ENCODE measurements around the gene VAPA.

The VAPA gene

DNA sequence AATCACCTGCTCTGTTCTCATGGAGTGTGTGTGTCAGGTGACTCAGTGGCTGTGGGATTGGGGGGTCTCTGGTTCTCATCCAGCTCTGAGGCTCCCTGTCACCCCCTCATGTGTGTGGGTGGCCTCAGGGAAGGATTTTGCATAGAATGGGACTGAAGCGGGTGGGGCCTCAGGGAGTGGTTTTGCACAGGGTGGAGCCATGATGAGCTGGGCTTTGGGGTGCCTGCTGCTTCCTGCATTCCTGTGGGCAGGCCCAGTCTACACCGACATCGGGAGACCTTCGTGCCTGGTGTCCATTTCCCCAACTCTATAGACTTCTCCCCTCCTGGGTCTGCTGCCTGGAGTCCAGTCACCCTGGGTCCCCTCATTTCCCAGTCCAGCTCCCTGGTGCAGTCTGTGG is 59.7 kb downstream of the VAPA start:
- no peak for DNase-seq (ENCODE audit: low read depth in 2 of 2)

DNA sequence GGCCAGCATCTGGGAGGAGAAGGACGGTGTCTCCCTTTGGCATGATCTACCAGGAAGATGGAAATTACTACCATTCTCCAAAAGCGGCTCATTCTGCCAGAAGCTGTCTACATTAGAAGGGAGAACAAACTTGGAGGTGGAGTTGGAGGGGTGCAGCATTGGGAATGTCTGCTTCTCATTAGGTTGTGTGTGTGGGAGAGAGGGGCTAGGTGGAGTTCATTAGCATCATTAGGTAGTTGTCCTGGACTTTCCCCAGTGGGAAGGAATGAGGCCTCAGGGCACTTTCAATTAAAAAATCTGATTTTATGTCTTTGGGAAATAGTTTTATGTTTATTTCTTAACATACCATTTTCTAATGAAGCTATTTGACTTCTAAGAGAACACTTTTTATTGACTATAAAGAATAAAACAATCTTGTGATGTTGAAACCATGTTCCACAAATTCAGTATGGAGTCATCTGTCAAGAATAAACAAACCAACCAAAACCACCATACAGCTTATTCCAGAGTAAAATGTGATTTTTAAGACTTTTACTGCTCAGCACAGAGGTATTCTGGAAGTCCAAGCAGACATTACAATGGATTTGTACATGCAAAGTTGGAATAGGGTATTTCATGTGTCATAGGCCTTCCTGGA is 60.6 kb downstream of the VAPA start:
- DNase-seq (ENCODE audit: low read depth in 2 of 2), result no peak

DNA sequence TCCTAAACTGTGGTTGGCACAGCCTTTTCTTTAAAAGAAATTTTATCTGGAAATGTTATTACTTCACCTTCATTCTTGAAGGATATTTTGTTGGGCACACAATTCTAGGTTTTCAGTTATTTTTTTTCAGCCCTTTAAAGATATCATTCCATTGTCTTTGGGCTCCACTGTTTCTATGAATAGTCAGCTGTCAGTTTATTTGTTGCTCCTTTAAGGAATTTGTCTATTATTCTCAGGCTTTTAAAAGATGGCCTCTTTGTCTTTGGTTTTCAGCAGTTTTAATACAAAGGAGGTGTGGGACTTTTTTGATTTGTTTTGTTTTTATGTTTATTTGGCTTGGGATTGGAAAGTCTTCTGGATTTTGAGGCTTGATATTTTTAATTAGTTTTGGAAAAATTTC is 61.8 kb downstream of the VAPA start:
- no peak for DNase-seq (ENCODE audit: low read depth in 2 of 2)

DNA sequence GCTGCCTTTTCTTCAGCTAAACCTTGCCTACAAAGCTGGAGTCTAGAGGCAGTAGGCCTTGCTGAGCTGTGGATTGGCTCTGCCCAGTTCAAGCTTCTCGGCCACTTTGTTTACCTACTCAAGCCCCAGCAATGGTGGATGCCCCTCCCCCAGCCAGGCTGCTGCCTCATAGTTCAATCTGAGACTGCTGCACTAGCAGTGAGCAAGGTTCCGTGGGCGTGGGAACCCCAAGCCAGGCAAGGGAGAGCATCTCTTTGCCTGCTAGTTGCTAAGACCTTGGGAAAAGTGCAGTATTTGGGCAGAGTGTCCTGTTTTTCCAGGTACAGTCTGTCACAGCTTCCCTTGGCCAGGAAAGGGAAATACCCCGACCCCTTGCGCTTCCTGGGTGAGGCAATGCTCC is 68.9 kb downstream of the VAPA start:
- DNase-seq (ENCODE audit: low read depth in 2 of 2), result no peak

DNA sequence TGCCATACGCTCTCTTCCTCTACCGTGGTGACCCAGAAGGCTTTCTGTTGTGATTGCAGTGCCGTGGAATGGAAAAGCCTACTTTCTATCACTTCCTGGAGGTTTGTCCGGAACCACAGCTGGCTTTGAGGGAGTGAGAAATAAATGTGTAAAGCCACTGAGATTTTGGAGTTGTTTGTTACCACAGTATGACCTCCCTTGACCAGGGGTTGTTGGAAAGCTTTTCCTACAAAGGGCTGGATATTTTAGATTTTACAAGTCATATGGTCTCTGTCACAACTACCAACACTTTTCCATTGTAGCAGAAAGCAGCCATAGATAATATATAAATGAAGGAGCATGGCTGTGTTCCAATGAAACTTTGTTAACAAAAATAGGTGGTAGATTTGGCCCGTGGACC is 70.3 kb downstream of the VAPA start:
- DNase-seq (ENCODE audit: low read depth in 2 of 2), result no peak

DNA sequence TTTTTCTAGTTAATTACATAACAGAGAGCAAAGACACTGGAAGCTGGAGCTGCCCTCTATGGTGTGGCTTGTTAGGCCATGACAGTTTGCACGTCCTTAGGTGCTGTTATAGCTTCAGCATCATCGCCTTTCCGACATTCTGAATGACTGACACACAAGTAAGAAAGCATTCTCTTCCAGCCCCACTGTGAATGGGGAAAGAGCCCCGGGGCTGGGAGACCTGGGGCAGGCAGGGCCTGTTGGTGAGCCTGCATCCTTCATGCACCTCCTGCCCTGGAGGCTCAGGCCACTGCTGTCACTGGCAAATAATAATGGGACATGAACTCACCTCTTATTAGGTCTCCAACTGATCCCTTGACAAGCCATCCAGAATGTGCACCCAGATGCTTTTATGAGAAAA is 71.8 kb downstream of the VAPA start:
- no peak for DNase-seq (ENCODE audit: low read depth in 2 of 2)

DNA sequence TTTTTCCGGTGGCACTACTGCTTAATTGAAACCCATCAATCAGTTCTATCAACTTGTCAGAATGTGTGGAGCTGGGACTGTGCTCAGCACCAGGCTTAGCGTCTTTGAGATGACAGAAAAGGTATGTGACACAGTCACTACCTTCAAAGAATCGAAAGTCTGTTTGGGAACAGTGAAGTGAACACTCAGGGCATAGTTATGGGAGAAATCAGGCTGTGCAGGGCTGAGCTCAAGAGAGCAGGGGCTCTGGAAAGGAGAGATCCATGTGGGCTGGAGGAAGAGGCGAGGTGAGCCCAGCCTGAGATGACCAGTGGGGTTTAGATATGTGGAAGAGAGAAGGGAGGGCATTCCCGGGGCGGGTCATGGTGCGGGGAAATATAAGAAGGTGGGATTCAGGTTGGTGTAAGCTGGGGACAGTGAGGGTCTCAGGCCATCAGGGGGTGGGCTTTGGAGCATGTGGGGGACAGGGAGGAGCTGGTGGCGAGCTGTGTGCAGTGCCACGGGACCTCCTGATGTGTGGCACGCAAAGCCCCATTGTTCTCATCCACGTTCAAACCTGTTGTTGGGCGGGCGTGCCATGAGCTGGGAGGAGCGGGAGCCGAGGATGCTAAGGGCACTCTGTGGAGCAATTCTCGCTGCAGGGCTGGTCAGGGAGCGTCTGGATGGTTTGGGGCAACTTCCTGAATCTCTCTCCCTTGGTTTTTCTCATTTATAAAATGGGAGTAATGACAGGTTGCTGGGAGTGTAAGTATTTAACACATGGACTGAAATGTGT is 72.5 kb downstream of the VAPA start:
- no peak for DNase-seq (ENCODE audit: low read depth in 2 of 2)

DNA sequence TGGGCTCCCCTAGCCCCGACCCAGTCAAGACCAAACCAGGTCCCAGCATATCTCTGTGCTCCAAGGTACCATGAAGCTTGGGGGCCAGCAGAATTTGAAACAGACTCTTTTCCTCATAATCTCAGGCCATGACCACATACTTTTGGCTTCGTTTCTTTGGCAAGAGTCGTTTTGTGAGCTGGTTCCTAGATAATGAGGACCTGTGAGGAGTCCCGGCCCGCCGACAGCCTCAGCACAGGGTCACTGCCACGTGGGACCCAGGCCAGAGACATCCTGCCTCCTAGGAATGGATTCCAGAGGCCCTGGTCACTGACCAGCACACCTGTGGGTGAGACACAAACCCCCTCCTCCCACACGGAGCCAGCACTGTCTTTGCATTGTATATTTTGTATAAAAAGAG is 73.5 kb downstream of the VAPA start:
- DNase-seq (ENCODE audit: low read depth in 2 of 2), result no peak

DNA sequence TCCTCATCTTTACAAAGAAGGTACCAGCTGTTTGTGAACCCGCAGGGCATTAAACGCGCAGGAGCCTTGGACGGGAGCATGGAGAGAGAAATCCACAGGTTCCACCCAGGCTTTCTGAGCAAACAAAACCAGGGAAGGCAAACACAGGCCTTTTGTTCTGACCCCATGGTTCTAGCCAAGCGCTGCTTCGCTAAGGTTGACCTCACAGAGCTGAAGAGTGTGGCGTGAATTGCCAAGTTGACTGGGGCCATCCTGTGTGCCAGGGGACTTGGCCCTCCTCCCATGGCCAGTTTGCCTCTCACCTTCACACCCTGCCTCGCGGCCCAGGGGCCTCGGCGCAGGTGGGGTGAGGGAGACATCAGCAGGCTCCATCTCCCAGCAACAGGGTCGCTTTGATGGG is 74.1 kb downstream of the VAPA start:
- no peak for DNase-seq (ENCODE audit: low read depth in 2 of 2)

DNA sequence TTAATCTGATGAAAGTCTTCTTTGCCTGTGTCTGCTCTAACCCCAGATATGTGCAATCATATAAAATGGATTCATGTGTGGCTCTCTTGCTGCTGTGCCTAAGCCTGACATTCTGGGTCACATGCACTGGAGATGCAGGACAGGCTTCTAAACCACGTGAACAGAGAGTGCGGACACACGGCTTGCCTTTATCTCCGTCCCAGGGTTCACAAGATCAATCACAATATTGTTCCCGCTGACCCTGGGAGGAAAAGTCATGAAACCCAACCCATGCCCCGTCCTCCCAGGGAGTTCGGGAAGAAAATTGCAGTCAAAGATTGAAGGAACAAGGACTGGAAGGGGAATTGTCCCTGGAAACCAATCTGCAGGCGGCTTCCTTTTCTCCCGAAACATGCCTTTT is 74.8 kb downstream of the VAPA start:
- no peak for DNase-seq (ENCODE audit: low read depth in 2 of 2)

DNA sequence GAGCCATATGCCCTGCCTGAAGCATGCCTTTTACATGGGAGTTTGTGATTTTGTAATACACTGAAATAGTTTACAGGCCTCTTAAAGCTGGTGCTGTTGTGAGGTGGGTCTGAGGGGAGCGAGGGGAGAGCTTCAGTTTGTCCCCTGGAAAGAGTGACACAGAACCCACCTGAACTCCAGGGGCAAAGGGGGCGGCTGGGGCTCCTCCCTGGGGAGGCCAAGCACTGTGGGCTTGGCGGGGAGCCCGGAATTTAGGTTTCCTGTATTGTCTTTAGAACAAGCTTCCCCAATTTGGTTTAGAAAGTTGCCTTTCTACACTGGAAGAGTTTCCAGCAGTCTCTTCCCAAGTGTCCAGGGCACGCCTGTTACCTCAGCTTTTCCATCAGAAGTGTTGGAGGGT is 75.7 kb downstream of the VAPA start:
- no peak for DNase-seq (ENCODE audit: low read depth in 2 of 2)

DNA sequence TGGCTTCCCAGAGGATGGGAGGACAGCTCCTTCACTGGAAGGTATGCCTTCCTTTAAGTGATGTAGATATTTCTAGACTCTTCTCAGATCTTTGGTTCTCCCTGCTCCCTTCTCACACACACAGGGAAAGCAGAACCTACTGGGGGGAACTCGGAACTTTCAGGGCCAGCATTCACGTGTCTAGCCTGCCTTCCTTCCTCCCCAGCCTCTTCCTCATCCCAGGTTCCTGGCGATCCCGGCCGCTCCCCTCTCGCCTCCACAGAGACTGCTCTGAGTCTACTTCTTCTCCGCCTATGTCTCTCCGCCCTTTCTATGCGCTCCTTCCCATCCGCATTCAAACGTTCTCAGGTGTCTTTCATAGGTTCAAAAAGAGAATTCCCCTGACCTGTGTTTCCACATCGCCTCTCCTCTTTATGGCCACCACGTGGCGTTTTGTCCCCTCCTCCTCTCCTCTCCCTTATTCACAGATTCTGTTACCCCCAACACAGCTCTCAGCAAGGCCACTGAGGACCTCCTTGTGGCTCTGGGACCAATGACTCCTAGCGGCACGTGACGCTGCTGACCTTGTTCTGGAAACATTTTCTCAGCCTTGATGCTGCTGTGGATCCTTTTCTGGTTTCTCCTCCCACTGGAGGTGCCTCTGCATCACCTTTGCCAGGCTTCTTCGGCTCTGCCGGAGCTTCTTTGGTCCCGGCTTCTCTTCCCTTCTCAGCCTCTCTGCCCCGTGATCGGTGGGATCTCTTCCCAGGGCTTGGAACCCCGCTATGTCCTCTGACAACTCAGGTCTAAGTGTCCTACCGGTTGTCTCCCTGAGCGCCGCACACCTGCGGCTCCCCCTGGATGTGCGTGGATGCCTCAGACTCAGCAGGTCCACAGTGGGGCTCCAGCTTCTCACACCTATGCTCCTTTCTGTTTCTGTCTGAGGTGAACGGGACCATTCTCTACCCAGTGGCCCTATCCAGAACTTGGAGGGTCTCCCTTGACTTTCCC is 77.5 kb downstream of the VAPA start:
- no peak for DNase-seq (ENCODE audit: low read depth in 2 of 2)

DNA sequence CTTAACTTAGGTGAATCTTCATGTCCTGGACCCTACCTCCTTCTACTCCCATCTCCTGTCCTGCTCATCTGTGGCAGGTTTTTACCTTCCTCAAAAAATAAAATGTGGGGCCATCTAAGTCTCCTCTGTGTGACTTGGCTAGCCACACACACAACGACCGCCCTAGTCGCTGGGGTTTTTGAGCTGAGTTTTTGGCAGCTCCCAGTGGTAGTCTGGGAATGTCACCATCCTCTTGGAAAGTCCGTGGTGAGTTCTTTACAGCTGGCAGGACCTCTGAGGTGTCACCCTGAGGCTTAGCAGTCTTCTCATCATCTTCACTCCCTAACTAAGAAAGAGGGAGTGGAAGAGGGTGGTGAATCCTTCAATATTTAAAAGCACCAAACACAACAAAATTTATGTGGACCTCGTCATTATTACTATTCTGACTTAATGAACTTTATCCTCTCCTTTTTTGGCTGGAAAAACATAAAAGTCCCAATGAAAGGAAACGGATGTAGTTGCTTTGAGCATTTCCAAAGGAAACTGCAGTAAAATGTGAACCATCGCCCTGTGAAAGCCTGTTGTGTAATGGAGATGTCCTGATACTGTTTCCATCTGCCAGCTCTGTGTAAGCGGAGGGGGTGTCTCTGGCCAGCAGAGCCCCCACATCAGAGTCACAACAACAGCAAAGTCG is 78.6 kb downstream of the VAPA start:
- no peak for DNase-seq (ENCODE audit: low read depth in 2 of 2)

DNA sequence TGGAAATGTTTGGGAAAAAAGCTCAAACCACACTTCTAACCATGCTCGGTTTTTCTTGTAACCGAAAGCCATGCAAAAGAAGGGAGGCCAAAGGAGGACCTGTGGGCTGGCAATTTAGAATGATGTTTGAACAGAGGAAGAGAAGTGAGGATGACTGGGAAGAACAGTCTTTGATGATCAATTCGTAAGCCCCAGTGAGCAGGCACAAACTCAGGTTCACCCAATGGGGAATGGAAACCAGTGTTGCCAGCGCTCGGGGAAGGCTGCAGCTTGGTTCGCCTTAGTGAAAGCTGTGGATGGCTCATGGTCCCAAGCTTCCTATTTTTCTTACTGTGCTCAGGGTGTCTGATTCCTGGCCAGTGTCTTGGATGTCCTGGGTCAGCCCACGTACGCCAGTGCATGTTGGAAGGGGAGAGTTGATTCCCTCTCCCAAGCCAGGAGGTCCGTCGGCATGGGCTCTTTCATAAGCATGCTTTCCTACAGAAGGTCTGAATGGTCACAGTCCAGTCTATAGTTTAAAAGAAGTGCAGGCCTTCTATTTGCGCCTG is 79.2 kb downstream of the VAPA start:
- no peak for DNase-seq (ENCODE audit: low read depth in 2 of 2)

DNA sequence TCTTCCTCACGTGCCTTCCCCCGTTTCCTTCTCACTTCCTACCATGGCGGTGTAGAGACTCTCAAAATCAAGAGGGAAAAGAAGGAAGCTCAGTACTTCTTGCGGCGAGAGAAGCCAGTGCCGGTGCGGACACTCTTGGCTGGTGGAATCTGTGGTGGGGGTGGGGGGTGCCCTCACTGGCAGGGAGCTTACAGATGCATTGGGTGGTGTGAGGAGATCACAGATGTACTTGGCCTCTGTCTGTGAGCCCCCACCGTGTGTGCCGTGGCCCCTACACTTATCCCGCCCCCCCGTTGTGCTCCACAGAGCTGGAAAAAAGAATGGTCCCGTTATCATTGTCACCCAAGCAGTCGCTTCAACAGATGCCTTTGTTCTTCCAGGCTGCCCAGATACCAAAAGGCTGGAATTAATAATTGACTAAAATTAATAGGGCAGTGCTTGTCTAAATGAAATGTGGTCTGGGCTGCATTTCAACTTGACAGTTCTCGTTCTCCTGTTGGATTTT is 79.8 kb downstream of the VAPA start:
- no peak for DNase-seq (ENCODE audit: low read depth in 2 of 2)

DNA sequence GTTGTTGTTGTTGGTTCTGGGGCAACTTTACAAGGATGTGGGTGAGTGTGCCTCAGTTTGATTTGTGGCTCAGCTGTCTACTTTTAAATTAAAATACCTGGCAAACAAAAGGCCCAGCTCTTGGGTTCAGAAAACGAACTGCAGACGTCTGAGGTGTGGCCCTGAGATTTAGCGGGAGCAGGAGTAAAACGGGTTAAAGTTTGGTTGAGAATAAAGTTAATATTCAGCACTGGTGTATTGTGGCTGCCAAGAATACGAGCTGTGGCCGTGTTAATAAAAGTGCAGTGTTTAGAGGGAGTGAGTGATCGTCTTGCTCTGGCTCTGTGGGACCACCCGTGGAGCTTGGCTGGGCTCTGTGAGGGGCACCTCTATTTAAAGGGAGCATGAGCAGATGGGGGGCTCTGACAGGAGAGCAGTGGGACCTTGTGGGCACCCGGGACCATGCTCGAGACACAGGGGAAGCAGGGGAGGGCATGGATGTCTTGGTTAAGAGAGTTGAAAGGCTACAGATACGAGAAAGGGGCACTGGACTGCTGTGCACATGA is 80.3 kb downstream of the VAPA start:
- no peak for DNase-seq (ENCODE audit: low read depth in 2 of 2)

DNA sequence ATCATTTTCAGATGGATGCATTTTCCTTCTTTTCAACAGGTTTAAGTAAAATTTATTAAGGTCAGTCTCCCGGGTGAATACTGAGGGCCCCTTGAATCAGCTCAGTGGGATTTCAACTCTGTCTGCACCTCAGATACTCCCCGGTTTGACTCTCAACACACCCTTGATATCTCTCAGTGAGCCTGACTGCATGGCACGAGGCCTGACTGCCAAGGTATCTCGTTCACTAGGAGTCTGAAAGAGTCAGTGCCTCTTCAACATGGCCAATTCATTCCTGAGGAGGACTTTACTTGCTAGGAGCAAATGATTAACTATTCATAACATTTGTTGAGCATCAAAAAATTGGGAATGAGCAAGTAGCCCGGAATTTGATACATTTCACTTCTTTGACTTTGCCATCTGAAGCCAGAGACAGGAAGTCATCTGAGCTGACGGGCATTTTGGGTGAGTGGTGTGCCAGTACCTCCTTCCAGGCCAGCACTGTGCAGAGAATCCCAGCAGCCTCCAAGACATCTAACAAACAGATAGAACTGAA is 81.0 kb downstream of the VAPA start:
- no peak for DNase-seq (ENCODE audit: low read depth in 2 of 2)

DNA sequence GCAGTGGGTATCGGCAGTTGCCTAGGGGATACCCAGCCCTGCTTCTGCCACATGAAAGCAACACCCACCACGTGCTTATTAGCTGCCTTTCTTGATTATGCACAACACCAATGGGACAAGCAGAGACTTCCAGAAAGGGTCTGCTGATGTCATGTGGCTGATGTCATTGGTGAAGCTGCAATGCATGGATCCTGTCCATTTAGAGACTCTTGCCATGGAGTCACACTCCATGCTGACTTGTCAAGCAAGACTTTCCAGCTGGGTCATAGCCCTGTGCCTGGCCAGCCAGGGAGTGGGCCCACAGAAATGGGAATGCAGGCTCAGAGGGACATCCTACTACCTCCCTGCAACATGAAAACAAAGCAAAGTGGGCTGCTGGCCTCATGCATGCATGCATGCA is 81.8 kb downstream of the VAPA start:
- no peak for DNase-seq (ENCODE audit: low read depth in 2 of 2)

DNA sequence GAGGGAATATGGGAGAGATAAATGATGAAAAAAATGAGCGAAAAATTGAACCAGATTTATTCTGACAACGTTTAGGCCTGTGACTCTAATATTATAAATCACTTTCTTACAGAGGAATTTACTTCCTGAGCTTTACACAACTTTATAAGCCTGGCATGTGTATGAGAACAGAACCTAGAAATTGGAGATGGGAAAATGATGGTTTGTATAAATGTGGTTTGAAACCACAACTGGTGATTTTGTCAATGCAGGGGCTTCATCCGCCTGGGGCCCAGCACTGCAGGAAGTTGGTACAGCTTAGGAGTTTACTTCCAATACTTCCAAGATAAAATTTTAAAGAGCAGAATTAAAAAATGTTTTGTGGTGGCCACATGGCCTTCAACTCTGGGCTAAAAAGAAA is 82.3 kb downstream of the VAPA start:
- DNase-seq (ENCODE audit: low read depth in 2 of 2), result no peak

DNA sequence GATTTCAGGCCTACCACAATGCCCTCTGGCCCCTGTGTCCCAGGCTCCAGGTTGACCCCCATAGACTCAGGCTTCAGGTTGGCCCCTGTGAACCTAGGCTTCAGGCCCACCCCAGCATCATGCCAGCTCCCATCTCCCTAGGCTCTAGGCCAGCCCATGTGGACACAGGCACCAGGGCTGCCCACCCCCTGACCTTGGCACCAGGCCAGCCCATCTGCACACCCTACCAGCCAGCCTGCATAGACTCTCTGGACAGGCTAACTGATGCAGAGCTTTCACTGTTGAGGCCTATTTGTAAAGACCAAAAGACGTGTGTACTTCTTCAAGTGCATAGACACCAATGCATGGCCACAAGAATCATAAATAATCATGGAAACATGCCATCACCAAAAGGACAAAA is 83.9 kb downstream of the VAPA start:
- DNase-seq (ENCODE audit: low read depth in 2 of 2), result no peak

DNA sequence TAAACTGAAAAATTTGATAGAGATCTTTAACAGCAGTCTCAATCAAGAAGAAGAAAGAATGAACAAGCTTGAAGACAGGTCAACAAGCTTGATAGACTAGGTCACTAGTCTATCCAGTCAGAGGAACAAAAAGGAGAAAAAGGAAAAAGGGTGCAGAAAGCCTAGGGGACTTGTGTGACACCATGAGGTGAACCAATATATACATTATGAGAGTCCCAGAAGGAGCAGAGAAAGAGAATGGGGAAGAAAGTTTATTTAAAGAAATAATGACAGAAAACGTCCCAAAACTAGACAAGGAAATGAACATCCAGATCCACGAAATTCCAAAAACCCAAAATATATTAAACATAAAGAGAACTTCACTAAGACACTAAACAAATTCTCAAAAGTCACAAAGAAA is 84.5 kb downstream of the VAPA start:
- DNase-seq (ENCODE audit: low read depth in 2 of 2), result no peak

Data from stimulated activated CD4-positive, alpha-beta T cell treated with anti-CD3 and anti-CD28 coated beads, Interleukin-1b, Interleukin-23, amount 100 ng/mL, for 4 hours (primary cell).